HepG2 (cell line): ENCODE data around the gene MYO5B. TPM values are rescaled to one million over a fixed set of nuclear protein-coding genes. Genes with fewer than 3 reads are reported as not detected.

ENCODE experiments used
- CCAR2 ChIP-seq: fragments of 200-400 bp; formaldehyde crosslinking; optimal IDR thresholded peaks from 2 replicates; pipeline ENCODE3; 2018; ENCODE audit warnings: low read depth, mild to moderate bottlenecking, low read length, moderate library complexity
- ETV6 ChIP-seq: sonication (generic); formaldehyde crosslinking; conservative IDR thresholded peaks from 2 replicates; pipeline ENCODE4 v1.4.0; 2020; ENCODE audit warnings: missing genetic modification reagents
- MED13 ChIP-seq: sonication (generic); formaldehyde crosslinking; IDR thresholded peaks from 2 replicates; pipeline ENCODE4 v1.5.0; 2020; ENCODE audit warnings: missing genetic modification reagents
- PAXIP1 ChIP-seq: sonication (generic); formaldehyde crosslinking; conservative IDR thresholded peaks from 2 replicates; pipeline ENCODE4 v1.4.0; 2020; ENCODE audit warnings: mild to moderate bottlenecking, missing genetic modification reagents, moderate library complexity
- PRPF4 ChIP-seq: fragments of 200-400 bp; formaldehyde crosslinking; IDR thresholded peaks from 2 replicates; pipeline ENCODE4 v1.6.1; 2016; ENCODE audit warnings: low read length, low read depth; ENCODE audit not compliant: poor library complexity, severe bottlenecking
- ZBTB21 ChIP-seq: sonication (generic); formaldehyde crosslinking; IDR thresholded peaks from 2 replicates; pipeline ENCODE4 v1.4.0; 2020; ENCODE audit warnings: missing genetic modification reagents
- ZNF407 ChIP-seq: sonication (generic); formaldehyde crosslinking; IDR thresholded peaks from one replicate; pipeline ENCODE4 v1.5.1; 2020; ENCODE audit warnings: mild to moderate bottlenecking, missing genetic modification reagents; ENCODE audit errors: not compliant biosample characterization
- polyA plus RNA-seq, 8 experiments: library from polyadenylated mRNA; depleted of rRNA in 3 of 8; stranded (reverse) in 7 of 8; unstranded in 1 of 8; fragments of >200 nt; fragmentation: Illumina TruSeq in 4 of 8; extraction: Trizol in 4 of 8; gene quantifications; 2 replicates each; pipeline versions ENCODE4 v1.2.1 to v1.2.3, GENCODE V29; 2011 to 2016; ENCODE audit warnings: low read depth in 4 of 8, missing spikeins in 1 of 8, mixed read lengths in 1 of 8; ENCODE audit not compliant: insufficient read depth in 1 of 8
- total RNA-seq, 5 experiments: library from RNA; depleted of rRNA; stranded (reverse); fragments of >200 nt; fragmentation: Illumina TruSeq; extraction: Trizol; gene quantifications; 2 replicates each; pipeline ENCODE4 v1.2.3, GENCODE V29; 2016; ENCODE audit warnings: low read depth in 1 of 5
- TF ChIP-seq, protein P1 (sequence below), 2 experiments: sonication (generic) in 1 of 2; formaldehyde crosslinking in 1 of 2; IDR thresholded peaks; 2 replicates each; pipeline versions ENCODE4 v1.6.1 to v1.9.0; 2014 to 2022; ENCODE audit warnings: antibody characterized with exemption in 1 of 2, borderline replicate concordance in 1 of 2, inconsistent platforms in 1 of 2, low read depth in 1 of 2, missing genetic modification reagents in 1 of 2

The MYO5B gene
- total and polyA plus RNA-seq, 2 of the 13 experiments (the other 11 are each of a cell fraction or from before 2014, with no cell fraction given): 13.1 to 24.0 TPM

GRCh38 chr18:49813319-49814146 lies 381.4 kb downstream of the MYO5B start, which contains the start of gene ACAA2 (continued):
- TF ChIP-seq ZNF407 (CRISPR knock-in tag) (peak; percentile 74), MED13 (CRISPR knock-in tag) (peak; percentile 30; the same call in 1 of the 2 replicates), PAXIP1 (peak; percentile 47), ETV6 (no peak), ZBTB21 (CRISPR knock-in tag) (no peak), CCAR2 (no peak), PRPF4 (no peak)
- TF ChIP-seq, protein P1, sequence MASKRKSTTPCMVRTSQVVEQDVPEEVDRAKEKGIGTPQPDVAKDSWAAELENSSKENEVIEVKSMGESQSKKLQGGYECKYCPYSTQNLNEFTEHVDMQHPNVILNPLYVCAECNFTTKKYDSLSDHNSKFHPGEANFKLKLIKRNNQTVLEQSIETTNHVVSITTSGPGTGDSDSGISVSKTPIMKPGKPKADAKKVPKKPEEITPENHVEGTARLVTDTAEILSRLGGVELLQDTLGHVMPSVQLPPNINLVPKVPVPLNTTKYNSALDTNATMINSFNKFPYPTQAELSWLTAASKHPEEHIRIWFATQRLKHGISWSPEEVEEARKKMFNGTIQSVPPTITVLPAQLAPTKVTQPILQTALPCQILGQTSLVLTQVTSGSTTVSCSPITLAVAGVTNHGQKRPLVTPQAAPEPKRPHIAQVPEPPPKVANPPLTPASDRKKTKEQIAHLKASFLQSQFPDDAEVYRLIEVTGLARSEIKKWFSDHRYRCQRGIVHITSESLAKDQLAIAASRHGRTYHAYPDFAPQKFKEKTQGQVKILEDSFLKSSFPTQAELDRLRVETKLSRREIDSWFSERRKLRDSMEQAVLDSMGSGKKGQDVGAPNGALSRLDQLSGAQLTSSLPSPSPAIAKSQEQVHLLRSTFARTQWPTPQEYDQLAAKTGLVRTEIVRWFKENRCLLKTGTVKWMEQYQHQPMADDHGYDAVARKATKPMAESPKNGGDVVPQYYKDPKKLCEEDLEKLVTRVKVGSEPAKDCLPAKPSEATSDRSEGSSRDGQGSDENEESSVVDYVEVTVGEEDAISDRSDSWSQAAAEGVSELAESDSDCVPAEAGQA (IDR thresholded peaks at IDR 0.05; ENCODE audit: low read depth): no peak
- TF ChIP-seq, protein P1 (CRISPR knock-in tag; IDR thresholded peaks at IDR 0.05; ENCODE audit: borderline replicate concordance): no peak
